ENCODE data around the gene POC1B.

DNA sequence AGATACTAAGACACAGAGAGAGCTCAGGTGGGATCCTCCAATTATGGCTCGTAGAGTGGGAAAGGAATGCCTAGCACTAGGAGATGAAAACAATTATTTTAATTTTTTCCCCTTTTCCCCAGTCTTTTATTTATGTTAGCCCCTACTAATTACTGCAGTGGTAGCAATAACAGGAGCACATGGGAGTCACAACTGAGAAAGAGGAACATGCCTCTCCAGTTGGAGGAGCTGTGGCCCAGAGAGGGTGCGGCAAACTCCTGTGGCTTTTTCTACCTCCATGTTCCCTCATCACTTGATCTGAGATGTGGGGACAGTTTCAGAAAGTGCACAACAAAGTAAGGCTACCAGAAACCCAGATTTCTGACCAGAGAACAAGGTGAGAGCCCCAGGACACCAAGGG, 25.9 kb upstream of the POC1B start:
- no peak for TF ChIP-seq RAD21 (IDR thresholded peaks at IDR 0.05)
- no peak for TF ChIP-seq REST (IDR thresholded peaks at IDR 0.05)
- TF ChIP-seq, protein P1, sequence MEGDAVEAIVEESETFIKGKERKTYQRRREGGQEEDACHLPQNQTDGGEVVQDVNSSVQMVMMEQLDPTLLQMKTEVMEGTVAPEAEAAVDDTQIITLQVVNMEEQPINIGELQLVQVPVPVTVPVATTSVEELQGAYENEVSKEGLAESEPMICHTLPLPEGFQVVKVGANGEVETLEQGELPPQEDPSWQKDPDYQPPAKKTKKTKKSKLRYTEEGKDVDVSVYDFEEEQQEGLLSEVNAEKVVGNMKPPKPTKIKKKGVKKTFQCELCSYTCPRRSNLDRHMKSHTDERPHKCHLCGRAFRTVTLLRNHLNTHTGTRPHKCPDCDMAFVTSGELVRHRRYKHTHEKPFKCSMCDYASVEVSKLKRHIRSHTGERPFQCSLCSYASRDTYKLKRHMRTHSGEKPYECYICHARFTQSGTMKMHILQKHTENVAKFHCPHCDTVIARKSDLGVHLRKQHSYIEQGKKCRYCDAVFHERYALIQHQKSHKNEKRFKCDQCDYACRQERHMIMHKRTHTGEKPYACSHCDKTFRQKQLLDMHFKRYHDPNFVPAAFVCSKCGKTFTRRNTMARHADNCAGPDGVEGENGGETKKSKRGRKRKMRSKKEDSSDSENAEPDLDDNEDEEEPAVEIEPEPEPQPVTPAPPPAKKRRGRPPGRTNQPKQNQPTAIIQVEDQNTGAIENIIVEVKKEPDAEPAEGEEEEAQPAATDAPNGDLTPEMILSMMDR (IDR thresholded peaks at IDR 0.05; ENCODE audit: low read depth, low read length, missing input control), result no peak
- no peak for TF ChIP-seq FOXA1 (IDR thresholded peaks at IDR 0.05)
- no peak for TF ChIP-seq MAX (IDR thresholded peaks at IDR 0.05)
